Stimulated activated CD4-positive, alpha-beta T cell treated with anti-CD3 and anti-CD28 coated beads, Interleukin-2, amount 100 ng/mL, for 4 hours (primary cell): ENCODE data around the gene TMEM176A.

Experiments
- DNase-seq: peaks from one replicate; pipeline ENCODE4 v3.0.0-alpha.2; 2020; ENCODE audit warnings: low read depth

The TMEM176A gene

DNA sequence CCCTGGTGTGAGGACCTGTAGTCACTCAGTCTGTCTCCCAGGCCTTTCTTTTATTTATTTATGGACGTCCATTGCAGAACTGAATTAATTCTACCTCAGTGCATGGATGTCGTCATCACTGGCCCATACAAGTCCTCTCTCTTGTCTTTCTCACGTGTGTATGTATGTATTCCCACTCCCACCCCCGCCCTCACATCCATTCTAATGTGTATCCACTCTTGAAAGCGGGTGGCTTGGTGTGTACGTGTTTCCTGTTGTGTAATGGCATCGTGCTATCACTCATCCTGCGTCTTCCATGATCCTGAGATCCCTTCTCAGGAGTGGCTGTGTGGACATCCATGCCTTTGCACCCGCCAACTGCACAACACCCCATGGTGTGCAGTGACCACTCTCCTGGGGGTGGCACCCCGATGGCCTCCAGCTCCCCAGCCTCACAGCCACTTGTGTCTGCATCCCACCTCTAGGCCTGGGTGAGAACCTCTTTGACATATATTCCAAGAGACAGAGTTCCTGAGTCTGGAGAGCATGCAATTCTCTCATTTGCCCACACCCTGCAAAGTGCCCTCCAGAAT lies 48.7 kb downstream of the TMEM176A start:
- no peak for DNase-seq

GRCh38 chr7:150850273-150850672 lies 49.7 kb downstream of the TMEM176A start:
- DNase-seq = no peak

GRCh38 chr7:150851492-150852370 lies 51.2 kb downstream of the TMEM176A start:
- DNase-seq = no peak

- no peak for DNase-seq
Observed at GRCh38 chr7:150852371-150852905, 51.9 kb downstream of the TMEM176A start, which contains the start of gene AOC1. TSS of gene AOC1 (plus strand) at chr7:150852517. CDS start at chr7:150856471, 3,954 bp downstream.

GRCh38 chr7:150854066-150855000 lies 53.8 kb downstream of the TMEM176A start:
- DNase-seq = no peak
